H1 (cell line): Measurements from ENCODE around the gene CLDND1. TPM values are rescaled to one million over a fixed set of nuclear protein-coding genes. Genes with fewer than 3 reads are reported as not detected.

Source experiments
- ATF2 ChIP-seq: IDR thresholded peaks from 2 replicates; pipeline ENCODE4 v1.6.1; 2012; ENCODE audit warnings: low read length, inconsistent platforms
- KDM4A ChIP-seq: IDR thresholded peaks from one replicate; pipeline ENCODE4 v1.7.1; 2012; ENCODE audit warnings: low read depth, mild to moderate bottlenecking, moderate library complexity, low read length, inconsistent platforms; ENCODE audit not compliant: severe bottlenecking
- POLR2AphosphoS5 ChIP-seq: IDR thresholded peaks from 2 replicates; pipeline ENCODE4 v1.6.1; 2011; ENCODE audit warnings: low read depth, low read length
- polyA plus RNA-seq, 7 experiments: library from polyadenylated mRNA; depleted of rRNA in 3 of 7; stranded (reverse) in 5 of 7; unstranded in 2 of 7; fragments of >200 nt in 5 of 7; fragments of 200-250 nt in 2 of 7; gene quantifications; 1 replicate in 5 of 7; 2 replicates in 1 of 7; 4 replicates in 1 of 7; pipeline versions ENCODE4 v1.2.1 to v1.2.3, GENCODE V29; 2011 to 2013; ENCODE audit warnings: missing spikeins in 2 of 7, mixed read lengths in 2 of 7
- total RNA-seq: library from RNA; stranded (reverse); fragmentation: NEBNext Ultra II Directional; extraction: Animal tissue kit (Norgen Biotek cat#: 25700); gene quantifications from 2 replicates; pipeline ENCODE4 v1.2.1, GENCODE V29; 2021

CLDND1 gene
- total and polyA plus RNA-seq, 2 of the 8 experiments (the other 6 are each of a cell fraction or from before 2014, with no cell fraction given) = 68.2 to 152 TPM

DNA sequence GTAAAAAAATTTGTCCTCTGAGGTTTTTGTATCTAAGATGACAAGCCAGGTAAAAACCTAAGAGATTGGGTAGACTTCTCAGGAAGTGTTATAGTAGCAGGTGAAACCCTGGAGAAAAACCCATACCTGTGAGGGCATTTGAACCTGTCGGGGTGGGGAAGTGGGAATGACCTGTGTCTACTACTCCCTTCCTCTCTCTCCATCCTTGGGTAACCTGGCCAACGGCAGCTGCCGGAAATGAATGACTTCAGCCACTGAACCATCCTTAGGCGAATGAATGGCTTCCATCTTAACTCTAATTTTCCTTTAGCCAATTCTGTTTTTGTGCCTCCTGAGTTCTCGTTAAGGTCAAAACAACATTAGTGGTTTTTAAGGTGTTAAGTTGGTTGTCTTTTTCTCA is 25.8 kb upstream of the CLDND1 start (continued):
- TF ChIP-seq KDM4A (no peak), POLR2AphosphoS5 (no peak), ATF2 (no peak)
